Measurements from ENCODE around the gene MRPL46.
"Not testable (repeated sequence)": the region's sequence is repeated elsewhere in the genome, so short reads cannot be mapped to it uniquely, and the experiment has no call there.

Gene MRPL46

DNA sequence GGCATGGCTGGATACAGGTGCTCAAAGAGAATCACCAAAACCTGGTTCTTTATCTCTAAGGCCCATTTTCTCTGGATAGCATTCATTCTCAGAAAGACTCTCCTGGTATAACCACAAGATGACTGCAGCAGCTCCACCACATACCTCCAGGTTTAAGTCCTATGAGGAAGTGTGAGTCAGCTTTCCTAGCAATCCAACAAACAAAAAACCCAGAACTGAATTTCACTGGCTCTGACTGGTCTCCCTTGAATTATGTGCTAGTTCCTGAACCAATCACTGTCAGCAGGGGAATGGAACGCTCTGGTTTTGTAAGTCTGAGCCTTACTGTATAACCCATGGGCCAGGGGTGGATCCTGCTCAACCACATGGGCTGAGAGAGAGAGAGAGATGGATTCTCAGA lies 27.2 kb downstream of the MRPL46 start:
- FAIRE-seq: no peak

DNA sequence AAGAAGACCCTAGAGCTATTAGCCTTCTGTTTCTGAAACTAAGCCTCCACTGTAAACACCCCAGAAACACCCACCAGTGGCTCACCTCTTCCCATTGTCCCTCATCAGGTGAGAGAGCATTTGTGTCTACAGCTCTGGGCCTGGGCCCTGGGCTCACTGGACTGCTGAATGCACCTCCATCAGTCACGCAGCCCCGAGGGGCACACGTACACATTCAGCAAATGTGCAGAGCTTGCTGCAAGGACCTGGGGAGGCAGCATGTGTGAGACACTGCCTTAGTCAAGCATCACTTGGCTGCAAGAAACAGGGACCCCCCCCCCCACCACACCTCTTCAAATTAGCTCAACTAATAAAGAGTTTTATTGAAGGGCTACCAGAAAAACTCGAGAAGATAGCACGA lies 29.0 kb downstream of the MRPL46 start:
- FAIRE-seq: no peak

DNA sequence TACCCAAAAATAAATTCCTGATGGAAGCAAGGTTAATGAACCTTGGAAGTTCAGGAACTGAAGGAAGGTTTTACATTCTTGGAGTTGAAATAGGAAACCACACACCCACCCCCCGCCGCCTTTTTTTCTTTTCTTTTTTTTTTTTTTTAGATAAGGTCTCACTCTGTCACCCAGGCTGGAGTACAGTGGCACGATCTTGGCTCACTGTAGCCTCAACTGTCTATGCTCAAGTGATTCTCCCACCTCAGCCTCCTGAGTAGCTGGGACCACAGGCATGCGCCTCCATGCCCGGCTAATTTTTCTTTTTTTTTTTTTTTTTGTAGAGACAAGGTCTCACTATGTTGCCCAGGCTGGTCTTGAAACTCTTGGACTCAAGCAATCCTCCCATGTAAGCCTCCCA lies 33.1 kb downstream of the MRPL46 start:
- FAIRE-seq: not testable (repeated sequence)

DNA sequence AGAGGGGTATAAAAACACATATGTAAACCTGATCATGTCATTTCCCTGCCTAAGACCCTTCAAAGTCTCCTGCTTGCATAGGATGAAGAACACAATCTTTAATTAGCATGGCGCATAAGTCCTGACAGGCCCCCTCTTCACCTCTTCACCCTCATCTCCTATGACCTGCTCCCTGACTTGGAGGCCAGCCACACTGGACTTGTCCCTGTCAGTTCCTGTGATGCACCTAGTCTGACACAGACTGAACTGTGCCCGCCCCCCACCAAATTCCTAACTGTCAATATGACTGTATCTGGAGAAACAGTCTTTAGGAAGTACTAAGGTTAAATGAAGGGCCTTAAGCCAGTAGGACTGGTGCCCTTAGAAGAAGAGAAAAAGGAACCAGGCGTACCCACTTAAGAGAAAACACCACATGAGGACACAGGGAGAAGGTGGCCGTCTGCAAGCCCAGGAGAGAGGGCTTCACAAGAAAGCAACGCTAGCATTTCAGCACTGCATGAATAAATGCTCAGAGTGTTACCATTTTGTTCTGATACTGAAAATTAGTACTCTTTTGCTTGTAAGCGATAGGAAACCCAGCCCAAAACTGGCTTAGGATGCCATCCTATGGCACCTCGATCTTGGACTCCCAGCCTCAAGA lies 34.0 kb downstream of the MRPL46 start:
- no peak for FAIRE-seq

DNA sequence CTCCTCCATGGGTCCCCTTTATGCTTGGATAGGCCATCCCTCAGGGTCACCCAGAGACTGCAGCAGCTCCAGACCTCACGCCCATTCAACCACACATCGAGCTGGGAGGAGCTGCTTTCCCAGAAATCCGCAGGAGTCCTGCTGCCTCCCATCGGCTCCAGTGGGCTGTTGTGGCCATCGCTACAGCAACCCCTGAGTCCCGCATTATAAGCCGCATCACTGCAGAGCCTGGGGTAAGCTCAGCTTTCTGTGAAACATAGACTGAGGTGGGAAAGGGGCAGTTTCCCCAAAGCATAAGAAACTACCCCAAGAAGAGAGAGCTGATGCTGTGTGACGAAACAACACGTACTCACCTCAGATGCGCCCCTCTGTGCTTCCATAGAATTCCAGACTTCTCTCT lies 35.7 kb downstream of the MRPL46 start:
- no peak for FAIRE-seq

DNA sequence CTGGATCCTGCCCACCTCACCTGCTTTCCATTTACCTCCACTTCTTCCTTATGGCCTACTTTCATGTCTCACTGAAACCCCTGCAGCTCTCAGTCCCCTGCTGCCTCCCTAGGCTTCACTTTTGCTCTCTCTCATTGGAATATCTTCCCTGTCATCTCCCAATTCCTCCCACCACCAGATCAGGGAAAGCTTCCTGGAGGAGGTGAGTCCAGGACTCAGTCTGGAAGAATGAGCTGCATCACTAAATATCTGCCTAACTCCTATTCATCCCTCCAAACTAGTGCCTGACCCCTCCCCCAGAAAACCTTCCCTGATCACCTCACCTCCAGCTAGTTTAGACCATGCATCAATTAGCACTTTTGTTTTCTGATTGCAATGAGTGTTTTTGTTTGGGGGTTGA lies 37.1 kb downstream of the MRPL46 start:
- no peak for FAIRE-seq

DNA sequence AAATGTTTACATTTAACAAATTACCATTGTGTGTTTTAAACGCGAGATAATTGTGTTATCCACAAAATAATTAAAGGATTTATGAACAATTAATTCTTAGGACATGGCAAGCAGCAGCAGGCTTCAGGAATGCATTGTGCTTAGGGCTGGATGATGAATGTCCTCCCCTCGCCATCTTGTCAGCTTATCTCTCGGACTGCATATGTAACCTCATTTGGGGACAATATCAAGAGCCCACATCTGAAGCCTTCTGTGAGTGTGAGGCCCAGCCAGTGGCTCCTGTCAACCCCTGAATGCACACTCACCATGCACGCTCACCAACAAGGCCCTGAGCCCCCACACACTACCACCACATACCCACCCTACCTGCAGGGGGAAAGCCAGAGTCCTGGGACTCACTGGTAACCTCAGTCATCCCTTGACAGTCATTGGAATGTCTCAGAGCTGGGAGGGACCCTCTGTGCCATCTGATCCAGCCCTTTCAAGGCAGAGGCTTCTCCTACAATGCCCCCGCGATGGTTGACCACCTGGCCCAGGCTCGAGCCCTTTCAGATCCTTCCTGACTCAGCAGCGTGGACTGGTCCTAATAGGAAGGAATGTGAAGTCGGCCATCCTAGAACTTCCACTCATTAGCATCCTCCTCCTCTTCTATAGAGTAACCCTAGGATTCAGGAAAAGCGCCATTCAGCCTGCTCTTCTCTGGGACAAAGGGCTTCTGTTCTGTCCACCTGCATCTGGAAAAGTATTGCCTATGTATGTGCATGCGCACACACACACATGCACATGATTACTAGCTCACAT lies 38.2 kb downstream of the MRPL46 start:
- no peak for FAIRE-seq

DNA sequence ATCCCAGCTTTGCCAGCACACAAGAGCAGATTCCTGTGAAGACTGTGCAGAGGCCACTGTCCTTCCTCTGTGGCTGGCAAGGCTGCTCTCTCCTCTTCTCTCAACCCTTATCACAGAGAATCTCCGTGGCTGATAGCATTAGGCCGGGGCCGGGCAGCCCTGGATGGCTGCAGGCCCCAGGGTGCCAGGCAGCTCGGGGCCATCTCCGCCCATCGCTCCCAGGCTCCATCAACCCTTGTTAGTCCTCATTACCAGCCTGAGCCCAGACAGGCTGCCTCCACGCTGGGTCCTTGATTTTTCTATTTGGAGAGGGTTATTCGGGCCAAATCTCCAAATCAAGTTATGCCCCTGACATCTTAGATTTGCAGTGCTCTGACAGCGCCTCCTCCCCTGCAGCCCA lies 39.1 kb downstream of the MRPL46 start:
- no peak for FAIRE-seq

DNA sequence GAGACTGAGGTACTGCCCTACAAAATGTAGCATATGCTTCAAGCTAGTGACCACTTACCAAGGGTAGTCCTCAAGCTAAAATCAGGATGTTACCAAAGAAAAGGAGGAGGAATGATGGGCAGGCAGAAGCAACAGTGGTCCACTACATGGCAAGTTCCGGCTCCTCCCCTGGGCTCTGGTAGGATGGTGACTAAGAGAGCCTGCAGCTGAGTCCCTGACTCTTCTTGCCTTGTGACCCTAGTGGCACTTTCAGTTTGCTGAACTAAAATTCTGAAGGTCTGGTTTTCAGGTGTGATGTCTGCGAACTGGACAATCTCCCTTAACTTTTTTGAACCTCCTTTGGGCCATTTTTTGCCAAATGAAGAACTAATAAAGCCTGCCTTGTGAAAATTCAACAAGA lies 40.9 kb downstream of the MRPL46 start:
- no peak for FAIRE-seq

DNA sequence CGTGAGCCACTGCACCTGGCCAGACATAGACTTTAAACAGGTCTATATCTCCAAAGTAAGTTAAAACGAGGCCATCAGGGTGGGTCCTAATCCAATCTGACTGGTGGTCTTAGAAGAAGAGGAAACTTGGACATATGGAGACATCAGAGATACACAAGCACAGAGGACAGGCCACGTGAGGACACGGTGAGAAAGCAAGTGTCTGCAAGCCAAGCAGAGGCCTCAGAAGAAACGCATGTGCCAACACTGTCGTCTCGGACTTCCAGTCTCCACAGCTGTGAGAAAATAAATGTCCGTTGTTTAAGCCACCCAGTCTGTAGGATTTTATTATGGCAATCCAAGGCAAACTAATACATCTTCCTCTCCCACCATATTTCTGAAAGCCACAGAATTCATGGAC lies 43.9 kb downstream of the MRPL46 start:
- FAIRE-seq: no peak

DNA sequence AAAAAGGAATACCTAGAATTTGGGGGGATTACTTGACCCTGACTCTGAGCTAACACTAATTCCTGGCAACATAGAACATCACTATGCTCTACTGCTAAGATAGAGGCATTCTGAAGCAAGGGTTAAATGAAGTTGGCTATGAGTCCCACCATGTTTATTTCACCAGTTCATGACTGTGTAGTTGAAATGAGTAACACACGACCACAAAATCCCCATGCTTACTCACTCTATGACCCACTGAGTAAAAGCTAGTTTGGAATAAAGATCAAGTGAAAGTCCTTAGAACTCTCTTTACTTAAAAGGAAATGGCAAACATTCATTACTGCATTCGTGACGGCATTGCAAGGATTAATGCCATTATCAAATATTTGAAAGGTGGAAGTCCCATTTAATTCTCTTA lies 47.4 kb downstream of the MRPL46 start:
- no peak for FAIRE-seq
